Activated CD4-positive, alpha-beta T cell treated with anti-CD3 and anti-CD28 coated beads for 24 hours (primary cell): ENCODE results near the gene EIF2S3.
"Not testable (repeated sequence)": the region's sequence is repeated elsewhere in the genome, so short reads cannot be mapped to it uniquely, and the experiment has no call there.

Experiments used
- DNase-seq, 2 donors: peaks; one replicate each; pipeline ENCODE4 v3.0.0-alpha.2; 2020; ENCODE audit warnings: low read depth in 2 of 2

EIF2S3 gene

DNA sequence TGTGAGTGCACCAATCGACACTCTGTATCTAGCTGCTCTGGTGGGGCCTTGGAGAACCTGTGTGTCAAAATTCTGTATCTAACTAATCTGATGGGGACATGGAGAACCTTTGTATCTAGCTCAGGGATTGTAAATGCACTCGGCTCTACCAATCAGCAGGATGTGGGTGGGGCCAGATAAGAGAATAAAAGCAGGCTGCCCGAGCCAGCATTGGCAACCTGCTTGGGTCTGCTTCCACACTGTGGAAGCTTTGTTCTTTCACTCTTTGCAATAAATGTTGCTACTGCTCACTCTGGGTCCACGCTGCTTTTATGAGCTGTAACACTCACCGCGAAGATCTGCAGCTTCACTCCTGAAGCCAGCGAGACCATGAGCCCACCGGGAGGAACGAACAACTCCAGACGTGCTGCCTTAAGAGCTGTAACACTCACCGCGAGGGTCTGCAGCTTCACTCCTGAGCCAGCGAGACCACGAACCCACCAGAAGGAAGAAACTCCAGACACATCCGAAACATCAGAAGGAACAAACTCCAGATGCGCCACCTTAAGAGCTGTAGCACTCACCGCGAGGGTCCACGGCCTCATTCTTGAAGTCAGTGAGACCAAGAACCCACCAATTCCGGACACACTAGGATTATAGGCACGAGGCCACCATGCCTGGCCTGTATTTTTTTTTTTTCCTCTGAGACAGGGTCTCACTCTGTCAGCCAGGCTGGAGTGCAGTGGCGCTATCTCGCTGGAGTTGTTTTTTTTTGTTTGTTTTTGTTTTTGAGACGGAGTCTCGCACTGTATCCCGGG, 4.0 kb upstream of the EIF2S3 start:
- DNase-seq = not testable (repeated sequence)

DNA sequence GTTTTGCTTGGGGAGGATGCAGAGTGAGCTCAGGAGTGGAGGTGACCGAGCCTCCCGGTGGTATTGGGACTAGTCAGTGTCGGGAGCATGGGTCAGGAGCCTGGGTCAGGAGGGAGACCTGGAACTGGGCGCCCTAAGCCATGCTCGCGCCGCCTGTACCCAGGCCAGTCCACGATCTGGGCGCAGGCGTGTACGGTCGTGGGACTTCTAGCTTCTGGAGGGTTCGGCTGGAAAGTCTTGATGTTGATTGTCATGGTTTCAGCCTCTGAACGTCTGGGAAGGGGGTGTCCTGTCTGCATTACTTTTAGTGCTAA, 244 bp downstream of the EIF2S3 start:
- no peak for DNase-seq

- no peak for DNase-seq
Measured at GRCh38 chrX:24063488-24063887, 8.7 kb downstream of the EIF2S3 start.

- DNase-seq = no peak
Measured at GRCh38 chrX:24069877-24070276, 15.1 kb downstream of the EIF2S3 start.

GRCh38 chrX:24079411-24079810, 24.7 kb downstream of the EIF2S3 start:
- no peak for DNase-seq

- DNase-seq = not testable (repeated sequence)
Measured at GRCh38 chrX:24080245-24080644, 25.5 kb downstream of the EIF2S3 start.

- no peak for DNase-seq
Measured at GRCh38 chrX:24080704-24081103, 25.9 kb downstream of the EIF2S3 start.

DNA sequence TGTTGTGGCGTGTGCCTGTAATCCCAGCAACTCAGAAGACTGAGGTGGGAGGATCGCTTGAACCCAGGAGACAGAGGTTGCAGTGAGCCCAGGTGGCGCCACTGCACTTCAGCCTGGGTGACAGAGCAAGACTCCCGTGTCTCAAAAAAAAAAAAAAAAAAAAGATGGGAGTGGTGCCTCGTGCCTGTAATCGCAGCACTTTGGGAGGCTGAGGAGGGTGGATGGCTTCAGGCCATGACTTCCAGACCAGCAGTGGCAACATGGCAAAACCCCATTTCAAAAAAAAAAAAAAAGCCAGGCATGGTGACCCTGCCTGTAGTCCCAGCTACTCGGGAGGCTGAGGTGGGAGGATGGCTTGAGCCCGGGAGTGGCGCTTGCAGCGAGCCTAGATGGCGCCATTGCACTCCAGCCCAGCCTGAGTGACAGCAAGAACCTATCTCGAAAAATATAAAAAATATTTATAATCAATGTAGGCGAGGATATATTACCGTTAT, 27.0 kb downstream of the EIF2S3 start:
- DNase-seq = peak in 1 of 2 donors; percentile 10

DNA sequence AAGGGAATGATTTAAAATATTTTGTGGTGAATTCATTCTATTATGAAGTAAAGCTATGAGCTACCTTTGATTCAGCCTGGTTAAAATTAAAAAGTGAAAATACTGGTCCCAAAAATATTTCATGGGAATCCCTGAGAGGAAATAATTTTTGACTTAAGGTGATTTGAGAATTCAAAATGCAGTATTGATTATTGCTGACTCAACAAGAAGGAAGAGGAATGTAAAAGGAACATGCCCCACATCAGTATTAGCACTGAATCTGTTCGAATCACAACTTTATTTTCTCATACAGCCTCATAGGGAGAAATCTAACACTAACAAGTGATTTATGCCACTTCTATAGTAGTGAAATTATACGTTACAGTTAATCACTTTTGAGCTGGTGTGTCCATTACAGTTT, 27.7 kb downstream of the EIF2S3 start:
- DNase-seq = no peak

- no peak for DNase-seq
Measured at GRCh38 chrX:24085101-24085500, 30.3 kb downstream of the EIF2S3 start.

DNA sequence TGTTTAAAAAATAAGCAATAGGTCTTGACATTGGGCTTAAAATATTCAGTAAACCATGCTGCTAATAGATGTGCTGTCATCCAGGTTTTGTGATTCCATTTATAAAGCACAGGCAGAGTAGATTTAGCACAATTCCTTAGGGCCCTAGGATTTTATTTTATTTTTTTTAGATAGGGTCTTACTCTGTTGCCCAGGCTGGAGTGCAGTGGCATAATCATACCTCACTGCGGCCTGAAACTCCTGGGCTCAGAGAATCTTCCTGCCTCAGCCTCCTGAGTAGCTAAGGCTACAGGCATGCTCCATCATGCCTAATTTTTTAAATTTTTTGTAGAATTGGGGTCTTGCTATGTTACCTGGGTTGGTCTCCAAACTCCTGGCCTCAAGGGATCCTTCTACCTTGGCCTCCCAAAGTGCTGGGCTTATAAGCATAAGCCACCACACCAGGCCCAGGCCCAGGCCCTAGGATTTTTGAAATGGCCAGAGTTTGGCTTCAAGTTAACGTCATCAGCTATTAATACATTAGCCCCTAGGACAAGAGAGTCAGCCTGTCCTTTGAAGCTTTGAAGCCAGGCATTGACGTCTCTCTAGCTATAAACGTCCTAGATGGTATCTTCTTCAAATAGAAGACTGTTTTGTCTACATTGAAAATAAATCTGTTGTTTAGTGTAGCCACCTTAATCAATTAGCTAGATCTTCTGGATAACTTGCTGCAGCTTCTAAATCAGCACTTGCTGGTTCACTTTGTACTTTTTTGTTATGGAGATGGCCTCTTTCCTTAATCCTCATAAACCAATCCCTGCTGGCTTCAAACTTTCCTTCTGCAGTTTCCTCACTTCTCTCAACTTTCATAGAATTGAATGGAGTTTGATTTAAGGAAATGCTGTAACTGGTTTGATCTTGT, 35.8 kb downstream of the EIF2S3 start:
- DNase-seq = no peak

GRCh38 chrX:24093746-24094145, 39.0 kb downstream of the EIF2S3 start:
- DNase-seq = no peak

DNA sequence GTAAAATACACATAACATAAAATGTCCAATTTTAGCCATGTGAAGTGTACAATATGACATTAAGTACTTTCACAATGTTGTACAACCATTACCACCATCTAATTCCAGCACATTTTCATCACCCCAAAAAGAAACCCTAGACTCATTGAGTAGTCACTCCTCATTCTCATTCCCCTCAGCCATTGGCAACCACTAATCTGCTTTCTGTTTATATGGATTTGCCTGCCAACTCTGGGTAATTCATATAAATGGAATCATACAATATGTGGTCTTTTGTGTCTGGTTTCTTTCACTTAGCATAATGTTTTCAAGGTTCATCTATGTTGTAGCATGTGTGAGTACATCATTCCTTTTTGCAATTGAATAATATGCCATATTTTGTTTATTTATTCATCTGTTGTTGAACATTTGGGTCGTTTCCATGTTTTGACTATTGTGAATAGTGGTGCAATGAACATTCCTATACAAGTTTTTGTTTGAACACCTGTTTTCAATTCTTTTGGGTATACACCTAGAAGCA, 43.0 kb downstream of the EIF2S3 start:
- no peak for DNase-seq

- DNase-seq = no peak
Measured at GRCh38 chrX:24098932-24099331, 44.2 kb downstream of the EIF2S3 start.

GRCh38 chrX:24099394-24099793, 44.6 kb downstream of the EIF2S3 start:
- no peak for DNase-seq

DNA sequence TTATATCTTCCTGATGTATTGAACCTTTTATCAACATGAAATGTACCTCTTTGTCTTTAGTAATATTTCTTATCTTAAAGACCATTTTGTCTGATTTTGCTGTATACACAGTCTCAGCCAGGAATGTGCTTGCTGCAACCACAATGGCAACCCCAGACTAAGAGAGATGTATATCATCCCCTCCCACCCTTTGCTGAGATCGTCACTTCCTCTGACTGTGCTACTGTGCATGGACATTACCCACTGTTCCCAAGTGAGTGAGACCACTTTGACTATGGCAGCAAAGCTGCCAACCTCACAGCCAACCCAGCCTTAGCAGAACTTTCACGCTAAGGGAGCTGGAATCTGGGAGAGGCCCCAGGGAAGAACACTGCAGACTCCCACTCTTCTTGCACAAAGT, 46.0 kb downstream of the EIF2S3 start:
- DNase-seq = no peak

DNA sequence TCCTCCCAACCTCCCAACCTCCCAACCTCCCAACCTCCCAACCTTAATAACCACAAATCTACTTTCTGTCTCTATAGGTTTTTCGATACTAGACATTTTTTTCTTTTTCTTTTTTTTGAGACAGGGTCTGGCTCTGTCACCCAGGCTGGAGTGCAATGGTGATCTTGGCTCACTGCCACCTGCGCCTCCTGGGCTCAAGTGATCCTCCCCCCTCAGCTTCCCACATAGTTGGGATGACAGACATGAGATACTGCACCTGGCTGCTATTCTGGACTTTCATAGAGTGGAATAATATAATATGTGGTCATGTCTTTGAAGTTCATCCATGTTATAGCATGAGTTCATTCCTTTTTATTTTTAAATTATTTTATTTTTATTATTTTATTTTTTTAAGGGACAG, 55.3 kb downstream of the EIF2S3 start:
- DNase-seq = no peak

GRCh38 chrX:24113181-24113580, 58.4 kb downstream of the EIF2S3 start:
- no peak for DNase-seq

DNA sequence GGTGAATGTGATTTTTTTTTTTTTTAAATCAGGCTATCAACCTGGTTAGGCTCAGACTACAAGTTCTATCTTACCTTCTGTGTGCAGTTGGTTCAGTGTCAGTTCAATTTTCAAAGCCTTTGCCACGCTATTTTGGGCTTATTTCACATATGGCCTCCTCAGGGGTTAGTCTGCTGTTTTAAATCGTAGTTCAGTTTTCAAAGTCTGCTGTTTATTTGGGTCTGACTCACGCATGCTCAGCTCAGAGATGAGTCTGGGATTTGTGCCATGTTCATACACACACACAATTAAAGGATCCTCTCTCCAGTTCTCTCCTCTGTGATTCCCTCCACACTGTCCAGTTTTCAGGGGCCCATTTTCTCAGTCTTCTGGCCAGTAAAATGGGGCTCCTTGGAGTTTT, 62.5 kb downstream of the EIF2S3 start:
- no peak for DNase-seq

- DNase-seq = no peak
Measured at GRCh38 chrX:24124244-24124799, 69.6 kb downstream of the EIF2S3 start.

GRCh38 chrX:24125028-24125612, 70.4 kb downstream of the EIF2S3 start:
- no peak for DNase-seq
